Upper lobe of left lung (tissue), 6 donors: ENCODE results near the gene IFNL2. TPM values are rescaled to one million over a fixed set of nuclear protein-coding genes. Genes with fewer than 3 reads are reported as not detected.
A peak's percentile ranks its signal among the peaks of the same experiment; 100 is the strongest.
"Not testable (repeated sequence)": the region's sequence is repeated elsewhere in the genome, so short reads cannot be mapped to it uniquely, and the experiment has no call there.

ENCODE experiments used
- ATAC-seq, 2 donors: fragments of 200-7000 bp; cut with Tn5 transposase; one replicate each; pipeline ENCODE4 v1.9.1; 2022; ENCODE audit warnings: mild to moderate bottlenecking in 2 of 2, moderate library complexity in 2 of 2; ENCODE audit not compliant: low FRiP score in 2 of 2
- DNase-seq, 2 donors: peaks; one replicate each; pipeline ENCODE4 v3.0.0-alpha.2; 2019 to 2020
- H3K27ac ChIP-seq, 4 donors: fragments of 200-600 bp; sonication (generic); one replicate each; pipeline ENCODE4 v1.5.1; 2016 to 2019
- H3K27me3 ChIP-seq, 4 donors: fragments of 200-600 bp; sonication (generic); one replicate each; pipeline ENCODE4 v1.5.1; 2017 to 2019
- H3K36me3 ChIP-seq, 4 donors: fragments of 200-600 bp; sonication (generic); one replicate each; pipeline ENCODE4 v1.5.1; 2016 to 2019
- H3K4me1 ChIP-seq, 4 donors: fragments of 200-600 bp; sonication (generic); one replicate each; pipeline ENCODE4 v1.5.1; 2018 to 2019
- H3K4me3 ChIP-seq, 4 donors: fragments of 200-600 bp; sonication (generic); one replicate each; pipeline ENCODE4 v1.5.1; 2017 to 2019; ENCODE audit warnings: mild to moderate bottlenecking in 2 of 4, moderate library complexity in 1 of 4
- H3K9me3 ChIP-seq, 4 donors: fragments of 200-600 bp; sonication (generic); one replicate each; pipeline ENCODE4 v1.5.1; 2018 to 2019
- EP300 ChIP-seq, 4 donors: sonication (generic); formaldehyde crosslinking; IDR thresholded peaks; one replicate each; pipeline ENCODE4 v1.5.1; 2017; ENCODE audit warnings: antibody characterized with exemption in 4 of 4, control low read depth in 2 of 4
- POLR2A ChIP-seq, 4 donors: fragments of 450-650 bp; IDR thresholded peaks; one replicate each; pipeline ENCODE4 v1.5.1; 2016 to 2017; ENCODE audit warnings: antibody characterized with exemption in 4 of 4, mild to moderate bottlenecking in 2 of 4
- POLR2AphosphoS5 ChIP-seq, 2 donors: sonication (generic); formaldehyde crosslinking; IDR thresholded peaks; one replicate each; pipeline ENCODE4 v1.5.1; 2017; ENCODE audit warnings: antibody characterized with exemption in 2 of 2
- WGBS, 2 donors: methylation state at CpG; one replicate each; pipeline ENCODE4 v1.1.5; 2017 to 2018; 5-methylcytosine and 5-hydroxymethylcytosine counted together
- total RNA-seq, 6 donors: library from RNA; depleted of rRNA in 4 of 6; stranded (reverse); fragments of >200 nt in 4 of 6; gene quantifications; one replicate each; pipeline versions ENCODE4 v1.1.0 to v1.2.1, GENCODE V29; 2016 to 2021
- TF ChIP-seq, protein P1 (sequence below), 6 experiments: fragments of 450-650 bp in 4 of 6; fragments of 200-600 bp in 2 of 6; sonication (generic) in 2 of 6; IDR thresholded peaks; one replicate each; pipeline ENCODE4 v1.5.1; 2016 to 2019; ENCODE audit warnings: antibody characterized with exemption in 6 of 6
- donor health status: DM: no; HTN: no; CAD: no; lungs with moderate emphysema.
- donor health status: DM: no; HTN: yes; CAD: no; lungs with severe emphysema.

The IFNL2 gene
- total RNA-seq, 6 donors from 2014 or later, result not detected

- ATAC-seq, result peak; percentile 73 to 86
Measured at GRCh38 chr19:39307046-39307821, 39.0 kb downstream of the IFNL2 start.

GRCh38 chr19:39307822-39308530, 39.8 kb downstream of the IFNL2 start:
- Histone ChIP-seq H3K9me3 (no peaks in the 10 kb centered on the region), H3K27ac (no peak overlapping the region), H3K27me3 (peaks cover 0 to 11% (median 3%) of the 10 kb centered on the region in 4 donors), H3K36me3 (peaks cover 0 to 3% (median 0%) of the 10 kb centered on the region in 4 donors), H3K4me3 (peak overlapping the region in 3 of 4 donors; percentile 24 to 44 (median 32)), H3K4me1 (peaks cover 0 to 15% (median 6%) of the 10 kb centered on the region in 4 donors)
- ATAC-seq, result peak in 1 of 2 donors; percentile 7
- DNase-seq, result peak in 1 of 2 donors; percentile 85
- TF ChIP-seq POLR2AphosphoS5 (IDR thresholded peaks at IDR 0.05) (no peak), POLR2A (IDR thresholded peaks at IDR 0.05) (no peak), EP300 (IDR thresholded peaks at IDR 0.05) (no peak)
- TF ChIP-seq, protein P1, sequence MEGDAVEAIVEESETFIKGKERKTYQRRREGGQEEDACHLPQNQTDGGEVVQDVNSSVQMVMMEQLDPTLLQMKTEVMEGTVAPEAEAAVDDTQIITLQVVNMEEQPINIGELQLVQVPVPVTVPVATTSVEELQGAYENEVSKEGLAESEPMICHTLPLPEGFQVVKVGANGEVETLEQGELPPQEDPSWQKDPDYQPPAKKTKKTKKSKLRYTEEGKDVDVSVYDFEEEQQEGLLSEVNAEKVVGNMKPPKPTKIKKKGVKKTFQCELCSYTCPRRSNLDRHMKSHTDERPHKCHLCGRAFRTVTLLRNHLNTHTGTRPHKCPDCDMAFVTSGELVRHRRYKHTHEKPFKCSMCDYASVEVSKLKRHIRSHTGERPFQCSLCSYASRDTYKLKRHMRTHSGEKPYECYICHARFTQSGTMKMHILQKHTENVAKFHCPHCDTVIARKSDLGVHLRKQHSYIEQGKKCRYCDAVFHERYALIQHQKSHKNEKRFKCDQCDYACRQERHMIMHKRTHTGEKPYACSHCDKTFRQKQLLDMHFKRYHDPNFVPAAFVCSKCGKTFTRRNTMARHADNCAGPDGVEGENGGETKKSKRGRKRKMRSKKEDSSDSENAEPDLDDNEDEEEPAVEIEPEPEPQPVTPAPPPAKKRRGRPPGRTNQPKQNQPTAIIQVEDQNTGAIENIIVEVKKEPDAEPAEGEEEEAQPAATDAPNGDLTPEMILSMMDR (IDR thresholded peaks at IDR 0.05), result no peak
- 50 to 79% methylated on average over 20 to 26 of the region's 82 CpGs for WGBS, 2 donors

More at GRCh38 chr19:39307046-39307821, 39.0 kb downstream of the IFNL2 start:
- no peak overlapping the region for H3K27ac ChIP-seq
- H3K4me3 ChIP-seq, result peak overlapping the region in 3 of 4 donors; percentile 24 to 44 (median 32)
- H3K9me3 ChIP-seq, result no peaks in the 10 kb centered on the region
- DNase-seq, result peak; percentile 65 to 88
- TF ChIP-seq, protein P1 (IDR thresholded peaks at IDR 0.05), result no peak
- TF ChIP-seq POLR2AphosphoS5 (IDR thresholded peaks at IDR 0.05) (no peak), EP300 (IDR thresholded peaks at IDR 0.05) (no peak), POLR2A (IDR thresholded peaks at IDR 0.05) (no peak)
- peaks cover 0 to 11% (median 3%) of the 10 kb centered on the region in 4 donors for H3K27me3 ChIP-seq
- H3K36me3 ChIP-seq, result peaks cover 0 to 3% (median 0%) of the 10 kb centered on the region in 4 donors
- WGBS, 2 donors, result 54 to 58% methylated on average over 33 to 52 of the region's 71 CpGs
- peaks cover 0 to 15% (median 6%) of the 10 kb centered on the region in 4 donors for H3K4me1 ChIP-seq

DNA sequence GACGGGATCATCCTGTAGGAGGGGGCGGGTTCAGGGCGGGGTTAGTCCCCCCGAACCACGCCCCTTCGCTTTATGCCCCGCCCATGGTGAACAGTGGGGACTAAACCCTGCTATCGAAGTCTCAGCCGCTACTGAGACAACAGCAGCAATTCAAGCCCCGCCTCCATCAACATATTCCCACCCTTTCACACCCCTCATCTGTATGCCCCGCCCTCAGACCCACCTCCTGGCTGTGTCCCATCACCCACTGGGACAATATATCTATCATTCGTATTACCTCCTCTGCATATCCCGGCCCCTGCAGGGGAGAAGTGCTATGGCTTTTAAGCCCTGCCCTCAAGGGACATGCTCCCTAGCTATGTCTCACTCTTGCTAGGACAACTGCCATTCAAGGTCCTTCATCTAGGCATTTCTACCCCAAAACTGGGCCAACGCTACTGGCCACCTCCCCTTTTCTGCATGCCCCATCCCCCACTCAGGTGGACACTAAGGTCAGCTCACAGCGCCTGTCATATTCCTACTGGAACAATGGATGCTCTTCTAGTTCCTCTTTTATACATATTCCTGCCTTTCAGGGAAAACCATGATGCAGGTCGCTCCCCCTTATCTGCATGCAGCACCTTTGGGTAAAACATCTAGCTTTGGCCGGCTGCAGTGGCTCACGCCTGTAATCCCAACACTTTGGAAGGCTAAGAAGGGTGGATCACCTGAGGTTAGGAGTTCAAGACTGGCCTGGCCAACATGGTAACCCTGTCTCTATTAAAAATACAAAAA, 40.5 kb downstream of the IFNL2 start:
- Histone ChIP-seq H3K4me1 (peaks cover 0 to 15% (median 6%) of the 10 kb centered on the region in 4 donors), H3K9me3 (no peaks in the 10 kb centered on the region), H3K4me3 (no peak overlapping the region), H3K27ac (no peak overlapping the region), H3K36me3 (peaks cover 0 to 5% (median 3%) of the 10 kb centered on the region in 4 donors), H3K27me3 (peaks cover 0 to 11% (median 3%) of the 10 kb centered on the region in 4 donors)
- no peak for TF ChIP-seq POLR2A (IDR thresholded peaks at IDR 0.05)
- TF ChIP-seq EP300 (IDR thresholded peaks at IDR 0.05), result no peak
- TF ChIP-seq, protein P1 (IDR thresholded peaks at IDR 0.05), result no peak
- TF ChIP-seq POLR2AphosphoS5 (IDR thresholded peaks at IDR 0.05), result no peak
- ATAC-seq (no peak), DNase-seq (no peak)
- 68 to 85% methylated on average over 14 to 18 of the region's 18 CpGs for WGBS, 2 donors

DNA sequence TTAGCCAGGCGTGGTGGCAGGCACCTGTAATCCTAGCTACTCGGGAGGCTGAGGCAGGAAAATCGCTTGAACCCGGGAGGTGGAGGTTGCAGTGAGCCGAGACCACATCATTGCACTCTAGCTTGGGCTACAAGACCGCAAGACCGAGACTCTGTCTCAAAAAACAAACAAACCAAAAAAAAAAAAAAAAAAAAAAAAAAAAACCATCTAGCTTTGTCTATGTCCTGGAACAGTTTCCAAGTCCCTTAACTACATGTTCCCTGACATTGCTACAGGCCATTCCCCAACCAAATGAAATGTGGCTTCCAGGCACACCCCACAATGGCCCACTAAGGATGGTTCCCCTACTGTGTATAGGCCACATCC, 41.1 kb downstream of the IFNL2 start:
- Histone ChIP-seq H3K36me3 (peaks cover 0 to 11% (median 7%) of the 10 kb centered on the region in 4 donors), H3K4me1 (peaks cover 0 to 15% (median 6%) of the 10 kb centered on the region in 4 donors), H3K27me3 (peaks cover 0 to 11% (median 3%) of the 10 kb centered on the region in 4 donors)
- not testable (repeated sequence) for H3K4me3 ChIP-seq, H3K9me3 ChIP-seq, DNase-seq, ATAC-seq, H3K27ac ChIP-seq
- WGBS, 2 donors, result 87 to 90% methylated on average over 7 of the region's 7 CpGs
